ENCODE data around the gene SFI1.
"Not testable (repeated sequence)": the region's sequence is repeated elsewhere in the genome, so short reads cannot be mapped to it uniquely, and the experiment has no call there.

SFI1 gene

DNA sequence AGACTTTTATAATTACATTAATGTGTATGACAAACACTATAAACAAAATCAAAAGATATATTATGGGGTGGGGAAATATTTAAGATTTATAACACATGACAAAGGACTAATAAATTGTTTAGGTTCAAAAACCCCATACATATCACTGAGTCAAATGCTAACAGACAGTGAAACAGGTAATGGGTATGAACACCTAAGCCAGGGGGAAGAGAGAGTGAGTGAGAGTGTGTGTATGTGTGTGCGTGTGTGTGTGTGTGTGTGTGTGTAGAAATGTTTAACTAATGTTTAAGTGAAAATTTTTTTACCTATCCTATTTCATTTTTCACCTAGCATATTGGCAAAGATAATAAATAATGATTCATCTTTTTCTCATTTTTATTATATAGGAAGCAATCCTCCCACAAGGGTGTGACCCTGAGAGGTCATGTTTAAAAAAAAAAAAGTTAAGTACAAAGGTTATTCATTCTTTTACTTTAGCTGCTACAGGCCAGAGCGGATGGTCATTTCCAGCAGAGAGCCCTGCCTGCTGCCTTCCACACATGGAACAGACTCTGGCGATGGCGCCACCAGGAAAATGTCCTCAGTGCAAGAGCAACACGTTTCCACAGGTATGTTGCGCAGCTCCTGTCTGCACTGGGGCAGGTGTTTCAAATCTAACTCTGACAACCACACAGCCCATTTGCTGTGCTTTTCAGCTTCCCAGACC lies 92.8 kb downstream of the SFI1 start:
- no peak for DNase-seq (ENCODE audit: low read depth)

DNA sequence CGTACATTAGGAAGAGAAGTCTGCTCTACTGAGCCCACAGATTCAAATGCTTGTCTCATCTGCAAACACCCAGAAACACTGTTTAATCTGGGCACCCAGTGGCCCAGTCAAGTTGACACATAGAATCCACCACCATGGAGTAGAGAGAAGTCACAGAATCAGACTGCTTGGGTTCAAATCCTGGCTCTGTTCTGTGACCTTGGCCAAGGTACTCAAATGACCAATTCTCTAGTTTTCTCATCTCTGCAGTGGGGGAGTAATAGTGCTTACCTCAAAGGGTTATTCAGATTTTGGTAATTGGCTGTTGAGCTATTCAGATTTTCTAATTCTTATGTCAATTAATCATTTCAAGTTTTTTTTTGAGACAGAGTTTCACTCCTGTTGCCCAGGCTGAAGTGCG lies 93.8 kb downstream of the SFI1 start:
- DNase-seq (ENCODE audit: low read depth) = not testable (repeated sequence)

GRCh38 chr22:31595271-31595670 lies 98.9 kb downstream of the SFI1 start:
- DNase-seq (ENCODE audit: low read depth) = no peak

DNA sequence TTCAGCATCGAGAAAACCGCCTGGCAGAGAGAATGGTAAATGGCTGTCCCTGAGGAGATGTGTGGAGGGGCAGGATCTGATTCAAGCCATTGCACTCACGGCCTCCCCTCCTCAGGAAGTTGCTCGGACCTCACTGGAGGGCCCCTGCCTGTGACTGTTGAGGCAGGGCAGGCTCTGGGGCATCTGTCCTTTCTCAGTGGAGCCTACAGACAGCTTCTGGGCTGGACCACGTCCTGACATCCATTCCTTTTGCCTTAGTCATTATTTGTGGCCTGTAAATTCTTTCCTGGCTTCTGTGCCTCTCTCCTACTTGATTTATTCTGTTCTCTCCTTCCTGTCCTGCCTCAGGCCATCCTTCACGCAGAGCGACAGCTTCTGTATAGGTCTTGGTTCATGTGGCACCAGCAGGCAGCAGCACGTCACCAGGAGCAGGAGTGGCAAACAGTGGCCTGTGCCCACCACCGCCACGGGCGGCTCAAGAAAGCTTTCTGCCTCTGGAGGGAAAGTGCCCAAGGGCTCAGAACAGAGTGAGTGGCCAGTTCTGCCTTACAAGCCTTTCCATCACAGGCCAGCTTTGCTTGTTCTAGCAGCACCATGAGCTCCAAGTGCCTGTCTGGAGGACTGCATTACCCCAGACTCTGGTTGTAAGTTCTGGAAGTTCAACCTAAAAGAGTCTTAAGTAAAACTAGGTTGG lies 106.1 kb downstream of the SFI1 start:
- DNase-seq (ENCODE audit: low read depth) = peak; percentile 66

DNA sequence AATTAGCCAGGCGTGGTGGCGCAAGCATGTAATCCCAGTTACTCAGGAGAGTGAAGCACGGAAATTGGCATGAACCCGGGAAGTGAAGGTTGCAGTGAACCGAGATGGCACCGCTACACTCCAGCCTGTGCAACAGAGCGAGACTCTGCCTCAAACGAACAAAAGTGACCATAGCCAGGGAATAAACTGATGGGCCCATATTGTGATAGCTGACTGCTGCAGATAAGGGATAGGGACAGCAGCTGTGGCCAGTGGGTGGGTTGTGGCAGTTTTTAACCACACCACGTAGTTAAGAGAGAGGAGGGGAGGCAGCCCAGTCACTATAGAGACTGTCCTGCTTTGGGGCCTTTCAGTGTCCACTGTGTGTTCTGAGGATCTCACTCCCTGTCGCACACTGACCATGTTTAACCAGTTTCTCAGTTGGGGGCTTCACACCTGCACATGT lies 106.8 kb downstream of the SFI1 start:
- no peak for DNase-seq (ENCODE audit: low read depth)

GRCh38 chr22:31603574-31603973 lies 107.2 kb downstream of the SFI1 start:
- no peak for DNase-seq (ENCODE audit: low read depth)

- DNase-seq (ENCODE audit: low read depth) = no peak
These were observed 107.9 kb downstream of the SFI1 start for GRCh38 chr22:31604137-31604705.

GRCh38 chr22:31604746-31605705 lies 108.7 kb downstream of the SFI1 start:
- DNase-seq (ENCODE audit: low read depth) = no peak

DNA sequence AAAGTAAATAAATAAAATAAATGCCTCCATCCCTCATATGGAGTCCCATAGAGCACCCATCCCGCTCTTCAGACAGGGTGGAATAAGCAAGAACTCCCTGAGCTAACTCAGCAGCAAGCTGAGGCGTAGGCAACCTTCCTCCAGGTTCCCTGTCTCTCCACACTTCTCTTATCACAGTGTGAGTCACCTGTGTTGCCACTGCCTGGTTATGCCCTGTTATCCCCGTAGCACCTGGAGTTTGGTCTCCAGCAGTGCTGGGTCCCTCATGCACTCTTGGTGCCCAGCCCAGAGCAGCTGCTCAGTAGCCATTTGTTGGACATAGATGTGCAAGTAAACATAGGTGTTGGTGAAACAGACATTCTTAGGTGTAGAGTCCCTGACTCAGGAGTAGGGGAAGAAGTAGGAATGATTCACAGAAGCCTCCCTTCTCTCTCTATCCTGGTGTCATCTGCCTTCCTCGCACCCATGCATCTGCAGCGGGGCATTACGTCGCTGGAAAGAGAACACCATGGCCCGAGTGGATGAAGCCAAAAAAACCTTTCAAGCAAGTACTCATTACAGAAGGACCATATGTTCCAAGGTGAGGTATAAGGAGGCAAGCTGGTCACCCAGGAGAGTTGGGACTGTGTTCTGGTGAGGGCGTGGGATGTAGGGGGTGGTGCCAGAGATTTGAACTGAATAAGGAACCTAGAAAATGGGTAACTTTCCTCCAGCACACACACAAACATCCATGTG lies 109.7 kb downstream of the SFI1 start:
- DNase-seq (ENCODE audit: low read depth) = no peak

GRCh38 chr22:31607696-31608095 lies 111.4 kb downstream of the SFI1 start:
- no peak for DNase-seq (ENCODE audit: low read depth)

DNA sequence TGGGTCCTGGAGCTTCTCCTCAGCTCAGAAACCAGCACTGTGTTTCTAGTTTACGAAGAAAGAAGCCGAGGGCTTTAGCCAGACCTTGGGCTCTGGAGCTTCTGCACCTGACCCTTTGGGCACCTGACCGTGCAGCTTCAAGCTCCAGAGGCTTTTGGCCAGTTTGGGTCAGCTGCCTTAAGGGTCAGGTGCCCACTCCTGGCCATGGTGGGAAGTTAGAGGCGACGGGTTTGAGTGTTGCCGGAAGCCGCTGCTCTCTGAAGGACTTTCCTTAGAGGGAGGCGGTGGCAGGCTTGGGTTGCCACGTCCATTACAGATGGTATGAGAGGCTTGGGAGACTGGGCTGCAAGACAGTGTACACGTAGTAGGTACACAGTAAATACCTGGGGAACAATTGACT lies 113.4 kb downstream of the SFI1 start:
- no peak for DNase-seq (ENCODE audit: low read depth)

- no peak for DNase-seq (ENCODE audit: low read depth)
These were observed 114.3 kb downstream of the SFI1 start for GRCh38 chr22:31610611-31611010.

- no peak for DNase-seq (ENCODE audit: low read depth)
These were observed 114.9 kb downstream of the SFI1 start for GRCh38 chr22:31611061-31611760.

GRCh38 chr22:31612891-31613285 lies 116.6 kb downstream of the SFI1 start:
- no peak for DNase-seq (ENCODE audit: low read depth)

DNA sequence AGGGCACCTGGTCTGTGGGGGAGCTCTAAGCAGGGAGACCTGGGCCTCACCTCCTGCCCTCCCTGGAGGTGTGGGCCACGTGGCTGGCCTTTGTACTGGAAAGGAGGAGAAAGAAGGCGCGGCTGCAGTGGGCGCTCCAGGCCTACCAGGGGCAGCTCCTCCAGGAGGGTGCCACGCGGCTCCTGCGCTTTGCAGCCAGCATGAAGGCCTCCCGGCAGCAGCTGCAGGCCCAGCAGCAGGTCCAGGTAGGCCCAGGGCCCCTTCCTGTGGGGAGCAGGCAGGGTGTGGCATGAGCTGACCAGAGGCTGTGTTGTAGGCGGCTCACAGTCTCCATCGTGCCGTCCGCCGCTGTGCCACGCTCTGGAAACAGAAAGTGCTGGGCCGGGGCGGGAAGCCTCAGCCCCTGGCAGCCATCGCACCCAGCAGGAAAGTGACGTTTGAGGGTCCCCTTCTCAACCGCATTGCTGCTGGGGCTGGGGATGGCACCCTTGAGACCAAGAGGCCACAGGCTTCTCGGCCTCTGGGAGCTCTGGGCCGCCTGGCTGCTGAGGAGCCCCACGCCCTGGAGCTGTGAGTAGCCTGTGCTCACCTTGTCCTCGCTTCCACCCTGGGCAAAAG lies 117.1 kb downstream of the SFI1 start:
- DNase-seq (ENCODE audit: low read depth) = no peak

DNA sequence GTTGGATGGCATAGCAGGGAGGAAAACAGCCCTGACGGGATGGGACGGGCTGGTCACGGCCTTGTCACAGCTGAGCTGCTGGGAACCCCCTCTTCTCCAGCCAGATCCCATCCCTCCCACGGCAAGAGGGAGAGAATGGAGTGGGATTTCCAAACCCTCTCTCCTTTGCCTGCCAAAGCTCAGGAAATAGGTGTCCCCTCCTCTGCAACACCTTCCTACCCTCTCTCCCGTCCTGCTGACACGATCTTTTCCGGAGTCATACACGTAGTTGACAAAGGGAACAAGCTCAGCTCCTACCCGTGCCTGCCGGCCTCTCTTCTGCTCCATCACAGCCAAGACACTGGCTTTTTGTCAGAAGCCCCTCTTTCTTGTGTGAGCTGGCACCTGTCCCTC lies 117.6 kb downstream of the SFI1 start:
- no peak for DNase-seq (ENCODE audit: low read depth)

- no peak for DNase-seq (ENCODE audit: low read depth)
These were observed 118.6 kb downstream of the SFI1 start for GRCh38 chr22:31614781-31615490.

GRCh38 chr22:31615491-31615860 lies 119.1 kb downstream of the SFI1 start:
- no peak for DNase-seq (ENCODE audit: low read depth)

GRCh38 chr22:31615940-31616314 lies 119.6 kb downstream of the SFI1 start:
- DNase-seq (ENCODE audit: low read depth) = no peak
